Medulla oblongata (tissue), 1 donor: ENCODE data around the gene FRYL.
"Not testable (repeated sequence)": the region's sequence is repeated elsewhere in the genome, so short reads cannot be mapped to it uniquely, and the experiment has no call there.

Experiments
- DNase-seq: peaks from one replicate; pipeline ENCODE4 v3.0.0-alpha.2; 2015; ENCODE audit errors: extremely low spot score

Gene FRYL

GRCh38 chr4:48779998-48780864 is at the start of gene FRYL:
Gene FRYL (minus strand): TSS chr4:48780279. CDS start chr4:48634410, 145,869 bp downstream.
- DNase-seq = peak; percentile 100

- DNase-seq = no peak
Observed at GRCh38 chr4:48827622-48828021, 47.5 kb upstream of the FRYL start.

GRCh38 chr4:48821431-48821830 is 41.4 kb upstream of the FRYL start:
- not testable (repeated sequence) for DNase-seq

GRCh38 chr4:48816971-48817370 is 36.9 kb upstream of the FRYL start:
- DNase-seq = no peak

GRCh38 chr4:48816297-48816696 is 36.2 kb upstream of the FRYL start:
- DNase-seq = not testable (repeated sequence)

- DNase-seq = no peak
Observed at GRCh38 chr4:48815483-48815882, 35.4 kb upstream of the FRYL start.

GRCh38 chr4:48813964-48814363 is 33.9 kb upstream of the FRYL start:
- no peak for DNase-seq

- no peak for DNase-seq
Observed at GRCh38 chr4:48812866-48813265, 32.8 kb upstream of the FRYL start.

GRCh38 chr4:48804584-48805301 is 24.7 kb upstream of the FRYL start:
- DNase-seq = no peak

GRCh38 chr4:48801016-48801715 is 21.1 kb upstream of the FRYL start:
- no peak for DNase-seq

GRCh38 chr4:48800155-48800554 is 20.1 kb upstream of the FRYL start:
- not testable (repeated sequence) for DNase-seq

GRCh38 chr4:48799157-48799556 is 19.1 kb upstream of the FRYL start:
- no peak for DNase-seq

GRCh38 chr4:48798117-48798516 is 18.0 kb upstream of the FRYL start:
- DNase-seq = no peak

- no peak for DNase-seq
Observed at GRCh38 chr4:48796927-48797679, 17.0 kb upstream of the FRYL start.

- no peak for DNase-seq
Observed at GRCh38 chr4:48796191-48796926, 16.3 kb upstream of the FRYL start.

GRCh38 chr4:48795108-48795507 is 15.0 kb upstream of the FRYL start:
- DNase-seq = no peak

- no peak for DNase-seq
Observed at GRCh38 chr4:48792348-48793006, 12.4 kb upstream of the FRYL start.

- DNase-seq = no peak
Observed at GRCh38 chr4:48791313-48791712, 11.2 kb upstream of the FRYL start.

GRCh38 chr4:48790561-48790960 is 10.5 kb upstream of the FRYL start:
- no peak for DNase-seq

- peak; percentile 84 for DNase-seq
Observed at GRCh38 chr4:48787056-48787455, 7.0 kb upstream of the FRYL start.
